ENCODE measurements around the gene SLC16A3. TPM values are rescaled to one million over a fixed set of nuclear protein-coding genes. Genes with fewer than 3 reads are reported as not detected.
A peak's percentile ranks its signal among the peaks of the same experiment; 100 is the strongest.

SLC16A3 gene
- total and polyA plus RNA-seq, 2 of the 8 experiments (the other 6 are each of a cell fraction or from before 2014, with no cell fraction given): 3.8 to 8.7 TPM

DNA sequence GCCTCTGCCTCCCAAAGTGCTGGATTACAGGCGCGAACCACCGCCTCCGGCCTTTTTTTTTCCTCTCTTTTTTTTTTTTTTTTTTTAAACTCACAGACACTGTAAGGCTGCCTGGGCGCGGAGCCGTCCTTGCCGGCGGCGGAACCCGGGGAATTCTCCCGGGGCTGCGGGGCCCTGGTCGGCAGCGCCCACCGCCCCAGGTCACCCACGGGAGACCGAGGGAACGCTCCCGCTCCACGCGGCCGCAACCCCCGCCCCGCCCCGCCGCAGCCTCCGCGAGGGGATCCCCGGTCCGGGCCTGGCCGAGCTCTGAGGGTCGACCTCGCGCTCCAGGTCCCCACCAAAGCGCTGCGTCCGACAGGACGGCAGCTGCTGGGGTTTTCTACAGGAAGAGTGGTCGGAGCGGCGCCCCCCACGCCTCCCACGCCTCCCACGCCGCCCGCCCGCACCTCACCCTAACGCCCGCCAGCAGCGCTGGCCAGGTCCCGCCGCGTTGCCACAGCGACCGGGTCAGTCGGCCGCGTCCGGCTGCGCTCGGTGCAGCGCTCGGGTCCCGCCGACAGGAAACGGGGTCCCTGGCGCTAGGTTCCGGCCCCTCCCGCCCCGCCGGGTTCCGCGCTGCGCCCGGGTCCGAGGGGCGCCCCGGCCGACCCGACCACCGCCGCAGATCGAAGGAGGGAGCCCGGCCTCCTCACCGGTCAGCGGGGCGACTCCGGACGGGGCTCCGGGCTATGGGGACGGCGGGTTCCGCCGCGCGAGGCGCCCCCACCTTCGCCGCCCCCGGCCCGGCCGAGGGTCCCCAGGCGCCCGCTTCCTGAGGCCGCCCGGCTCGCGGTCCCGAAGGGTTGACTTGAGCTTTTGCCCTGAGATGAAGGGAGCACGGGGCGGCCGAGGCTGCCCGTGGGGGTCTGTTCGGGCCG is 16.3 kb upstream of the SLC16A3 start, which contains the start of gene CCDC57:
TSS of gene CCDC57 (minus strand) at position 512 of the 920 bp plus-strand sequence. CDS start 10,898 bp downstream, outside the sequence.
- no peaks in the 10 kb centered on the region; a peak in 1 of 4 replicates for H3K9me3 ChIP-seq (ENCODE audit: insufficient read depth in 2 of 2, low read depth in 1 of 2, low read length in 1 of 2)
- H2BK5ac ChIP-seq (ENCODE audit: low read depth, low read length): no peak within 1 kb of the TSS; the same call in 1 of the 2 replicates
- H2BK120ac ChIP-seq (replicated peaks; ENCODE audit: low read depth, low read length): no peak within 1 kb of the TSS
- WGBS, 2 experiments (ENCODE audit: extremely low coverage in 1 of 2, insufficient coverage in 1 of 2, insufficient read length in 1 of 2, insufficient replicate concordance in 2 of 2, low coverage in 1 of 2, low lambda C conversion rate in 2 of 2, missing lambda C conversion rate in 1 of 2): 2% methylated on average over 45 of the region's 116 CpGs; no CpG with 5 or more reads in 1 of the 2 experiments
- no peak within 1 kb of the TSS for H3K27ac ChIP-seq (ENCODE audit: low read depth, low read length)
- no peak within 1 kb of the TSS for H3K56ac ChIP-seq (replicated peaks; ENCODE audit: insufficient read length, low read depth, low read length)
- H4K91ac ChIP-seq (replicated peaks; ENCODE audit: insufficient read length, low read length): peak within 1 kb of the TSS; percentile 56
- no peak within 1 kb of the TSS for H2BK20ac ChIP-seq (ENCODE audit: low read length)
- H3K4me3 ChIP-seq (ENCODE audit: extremely low read depth in 1 of 4, insufficient read depth in 2 of 4, low read depth in 3 of 4, low read length in 4 of 4): peak within 1 kb of the TSS; percentile 56 to 98 (median 62)
- no peaks in the 10 kb centered on the region for H3K79me1 ChIP-seq (ENCODE audit: low read depth, low read length)
- H2BK15ac ChIP-seq (ENCODE audit: low read length): no peak within 1 kb of the TSS; the same call in 1 of the 2 replicates
- H3K23me2 ChIP-seq (ENCODE audit: low read depth, low read length): peaks cover 4% of the 10 kb centered on the region; the same call in 1 of the 2 replicates
- H3K9ac ChIP-seq (replicated peaks in 1 of 4; ENCODE audit: extremely low read depth in 1 of 4, low read depth in 3 of 4, low read length in 3 of 4): peak within 1 kb of the TSS in 3 of 4 experiments; percentile 38 to 82 (median 59); a peak in 5 of 7 replicates
- no peak within 1 kb of the TSS; the same call in 1 of the 2 replicates for H3K18ac ChIP-seq (ENCODE audit: extremely low read depth, low read length)
- no peak for FAIRE-seq
- POLR2A ChIA-PET (ENCODE audit: partially characterized antibody): interaction anchor here (0.6 to 3.6 kb wide), 9 partner anchors 16 to 268 kb away, joined by 3 to 11 read pairs (median 4); partner anchors contain the start of genes CSNK1D and SLC16A3
- no peak within 1 kb of the TSS for H3K23ac ChIP-seq (ENCODE audit: insufficient read length)
- H3K14ac ChIP-seq (ENCODE audit: insufficient read length): no peak within 1 kb of the TSS
- peak within 1 kb of the TSS; percentile 92; the same call in 1 of the 2 replicates for H4K8ac ChIP-seq (ENCODE audit: extremely low read depth, insufficient read depth, low read length)
- H3K27me3 ChIP-seq (replicated peaks in 1 of 4; ENCODE audit: control insufficient read depth in 3 of 4, extremely low read depth in 1 of 4, insufficient read depth in 3 of 4, low read length in 3 of 4): peaks cover 2 to 21% (median 13%) of the 10 kb centered on the region in 4 experiments
- peak within 1 kb of the TSS; percentile 53 for H3K4ac ChIP-seq (replicated peaks; ENCODE audit: insufficient read length, low read depth, low read length)
- no peak within 1 kb of the TSS for H2AK5ac ChIP-seq (ENCODE audit: low read depth, low read length)
- DNase-seq (ENCODE audit: low read depth in 1 of 2, low spot score in 2 of 2): peak in 1 of 2 experiments; percentile 88
- no peaks in the 10 kb centered on the region for H3K79me2 ChIP-seq (ENCODE audit: control insufficient read depth in 1 of 2, insufficient read depth in 2 of 2, low read length in 2 of 2)
- H3K4me2 ChIP-seq (ENCODE audit: insufficient read depth in 1 of 2, low read depth in 2 of 2, low read length in 2 of 2): peak within 1 kb of the TSS; percentile 61 to 93
- CTCF ChIA-PET (ENCODE audit: partially characterized antibody): interaction anchor here (0.6 to 1.1 kb wide), 4 partner anchors 10 to 192 kb away, joined by 3 to 5 read pairs (median 4); no protein-coding TSS in a partner anchor
- H3K4me1 ChIP-seq (replicated peaks in 1 of 4; ENCODE audit: control insufficient read depth in 3 of 4, insufficient read depth in 4 of 4, low read length in 3 of 4): peaks cover 0 to 4% (median under 1%) of the 10 kb centered on the region in 4 experiments; a peak in 2 of 7 replicates
- peak within 1 kb of the TSS; percentile 36; the same call in 1 of the 2 replicates for H2AFZ ChIP-seq (ENCODE audit: low read length)
- H4K20me1 ChIP-seq (replicated peaks in 1 of 2; ENCODE audit: control insufficient read depth in 1 of 2, insufficient read depth in 2 of 2, low read length in 2 of 2): peaks cover 0 to 2% of the 10 kb centered on the region in 2 experiments
- no peak within 1 kb of the TSS for H4K5ac ChIP-seq (ENCODE audit: insufficient read length, low read depth, low read length)
- H2BK12ac ChIP-seq (ENCODE audit: low read depth, low read length): no peak within 1 kb of the TSS
- H3K36me3 ChIP-seq (ENCODE audit: control insufficient read depth in 2 of 4, insufficient read depth in 4 of 4, low read length in 3 of 4): no peaks in the 10 kb centered on the region
- TF ChIP-seq, protein P1, sequence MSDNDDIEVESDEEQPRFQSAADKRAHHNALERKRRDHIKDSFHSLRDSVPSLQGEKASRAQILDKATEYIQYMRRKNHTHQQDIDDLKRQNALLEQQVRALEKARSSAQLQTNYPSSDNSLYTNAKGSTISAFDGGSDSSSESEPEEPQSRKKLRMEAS (IDR thresholded peaks at IDR 0.05): peak; percentile 67
- peak; percentile 61; the same call in 1 of the 2 replicates for TF ChIP-seq KDM5A (IDR thresholded peaks at IDR 0.05; ENCODE audit: low read length)
- peak; percentile 12; the same call in 1 of the 2 replicates for TF ChIP-seq CREB1 (IDR thresholded peaks at IDR 0.05)
- no peak for TF ChIP-seq NANOG (IDR thresholded peaks at IDR 0.05; ENCODE audit: insufficient read depth, low read depth, low read length, poor library complexity, severe bottlenecking)
- TF ChIP-seq EP300 (IDR thresholded peaks at IDR 0.05; ENCODE audit: borderline replicate concordance in 1 of 2, low read depth in 2 of 2, low read length in 2 of 2): peak in 1 of 2 experiments; percentile 27; a peak in 1 of 3 replicates
- peak; percentile 79; the same call in 1 of the 2 replicates for TF ChIP-seq RBBP5 (IDR thresholded peaks at IDR 0.05; ENCODE audit: borderline replicate concordance, low read depth, low read length)
- TF ChIP-seq MAFK (IDR thresholded peaks at IDR 0.05; ENCODE audit: low read depth, low read length): no peak
- TF ChIP-seq YY1 (IDR thresholded peaks at IDR 0.05; ENCODE audit: low read depth, low read length): peak; percentile 26; the same call in 1 of the 2 replicates
- peak; percentile 78; the same call in 1 of the 2 replicates for TF ChIP-seq EGR1 (IDR thresholded peaks at IDR 0.05; ENCODE audit: borderline replicate concordance, low read depth, low read length)
- peak; percentile 80 for TF ChIP-seq TAF1 (IDR thresholded peaks at IDR 0.05; ENCODE audit: low read depth, low read length)

Measured in H1 (cell line).